Brain microvascular endothelial cell (primary cell): ENCODE measurements around the gene TTC34.
A peak's percentile ranks its signal among the peaks of the same experiment; 100 is the strongest.

Experiments used
- DNase-seq: peaks from one replicate; pipeline ENCODE4 v3.0.0-alpha.2; 2020
- H3K27ac ChIP-seq: fragments of 250-450 bp; sonication (Bioruptor Pico); 2 replicates; pipeline ENCODE4 v1.5.1; 2020; ENCODE audit warnings: mild to moderate bottlenecking, moderate library complexity
- H3K27me3 ChIP-seq: fragments of 250-450 bp; sonication (Bioruptor Pico); replicated peaks from 2 replicates; pipeline ENCODE4 v1.5.1; 2020; ENCODE audit warnings: mild to moderate bottlenecking
- H3K36me3 ChIP-seq: fragments of 250-450 bp; sonication (Bioruptor Pico); replicated peaks from 2 replicates; pipeline ENCODE4 v1.5.1; 2020; ENCODE audit warnings: mild to moderate bottlenecking
- H3K4me3 ChIP-seq: 2 replicates; pipeline ENCODE4 v1.5.1; 2011; ENCODE audit warnings: low read depth, mild to moderate bottlenecking, control low read depth, low read length, moderate library complexity
- CTCF ChIP-seq: IDR thresholded peaks from 2 replicates; pipeline ENCODE4 v1.5.1; 2011; ENCODE audit warnings: low read depth, mild to moderate bottlenecking, moderate library complexity, low read length, control low read depth, inconsistent platforms; ENCODE audit errors: missing control alignments
- in situ Hi-C: cut with HindIII; loops from 2 replicates; pipeline ENCODE4 v1.10.0; 2017; ENCODE audit warnings: low sequenced_read_pairs, low pct_ligation_motif_present

TTC34 gene

GRCh38 chr1:2801535-2802291, at the start of gene TTC34:
TTC34 (minus strand) TSS chr1:2801693; CDS start chr1:2800827, 866 bp downstream.
- no peak within 1 kb of the TSS for H3K4me3 ChIP-seq
- TF ChIP-seq CTCF, result peak; percentile 15
- H3K36me3 ChIP-seq, result no peaks in the 10 kb centered on the region
- no peak for DNase-seq
- in situ Hi-C loops, result no loop called here
- no peaks in the 10 kb centered on the region for H3K27me3 ChIP-seq
- no peak within 1 kb of the TSS for H3K27ac ChIP-seq

GRCh38 chr1:2850502-2850901, 49.0 kb upstream of the TTC34 start:
- no peak for TF ChIP-seq CTCF
- DNase-seq, result no peak
- H3K27ac ChIP-seq, result no peak overlapping the region
- H3K36me3 ChIP-seq, result no peaks in the 10 kb centered on the region
- no peak overlapping the region for H3K4me3 ChIP-seq
- in situ Hi-C loops, result no loop called here
- H3K27me3 ChIP-seq, result no peaks in the 10 kb centered on the region

- Histone ChIP-seq H3K36me3 (no peaks in the 10 kb centered on the region), H3K27ac (no peak overlapping the region), H3K4me3 (no peak overlapping the region), H3K27me3 (no peaks in the 10 kb centered on the region)
- no peak for DNase-seq
- in situ Hi-C loops, result no loop called here
- no peak for TF ChIP-seq CTCF
These were observed 46.6 kb upstream of the TTC34 start for GRCh38 chr1:2848006-2848670.

GRCh38 chr1:2847086-2847985, 45.8 kb upstream of the TTC34 start:
- no peak for TF ChIP-seq CTCF
- in situ Hi-C loops, result no loop called here
- no peak for DNase-seq

GRCh38 chr1:2845869-2846268, 44.4 kb upstream of the TTC34 start:
- Histone ChIP-seq H3K4me3 (no peak overlapping the region), H3K36me3 (no peaks in the 10 kb centered on the region), H3K27ac (no peak overlapping the region), H3K27me3 (no peaks in the 10 kb centered on the region)
- TF ChIP-seq CTCF, result no peak
- no peak for DNase-seq
- in situ Hi-C loops, result no loop called here

More at GRCh38 chr1:2847086-2847985, 45.8 kb upstream of the TTC34 start:
- no peaks in the 10 kb centered on the region for H3K27me3 ChIP-seq
- no peaks in the 10 kb centered on the region for H3K36me3 ChIP-seq
- no peak overlapping the region for H3K27ac ChIP-seq
- no peak overlapping the region for H3K4me3 ChIP-seq
